Liver (tissue), 9 donors: ENCODE data around the gene CDKN3. TPM values are rescaled to one million over a fixed set of nuclear protein-coding genes. Genes with fewer than 3 reads are reported as not detected.
"Not testable (repeated sequence)": the region's sequence is repeated elsewhere in the genome, so short reads cannot be mapped to it uniquely, and the experiment has no call there.

ENCODE experiments used
- DNase-seq: peaks from one replicate; pipeline ENCODE4 v3.0.0-alpha.2; 2017; ENCODE audit warnings: low spot score
- H3K27ac ChIP-seq, 2 donors: one replicate each; pipeline ENCODE4 v1.7.0; 2013; ENCODE audit warnings: inconsistent platforms in 2 of 2, low read length in 2 of 2, control low read depth in 1 of 2, low read depth in 1 of 2, mild to moderate bottlenecking in 1 of 2
- H3K27me3 ChIP-seq, 4 donors: one replicate each; pipeline versions ENCODE4 v1.6.1 to v1.7.0; 2013; ENCODE audit warnings: low read length in 3 of 4, inconsistent platforms in 1 of 4, mild to moderate bottlenecking in 1 of 4, moderate library complexity in 1 of 4; ENCODE audit not compliant: control insufficient read depth in 4 of 4, insufficient read depth in 4 of 4
- H3K36me3 ChIP-seq, 4 donors: one replicate each; pipeline versions ENCODE4 v1.6.1 to v1.7.0; 2013; ENCODE audit warnings: low read length in 3 of 4, mild to moderate bottlenecking in 3 of 4, low read depth in 1 of 4, moderate library complexity in 1 of 4; ENCODE audit not compliant: control insufficient read depth in 4 of 4, insufficient read depth in 3 of 4
- H3K4me1 ChIP-seq, 4 donors: one replicate each; pipeline versions ENCODE4 v1.6.1 to v1.7.0; 2013; ENCODE audit warnings: low read length in 3 of 4, mild to moderate bottlenecking in 3 of 4, moderate library complexity in 1 of 4; ENCODE audit not compliant: control insufficient read depth in 4 of 4, insufficient read depth in 4 of 4
- H3K4me3 ChIP-seq, 3 donors: one replicate each; pipeline versions ENCODE4 v1.6.1 to v1.7.0; 2013; ENCODE audit warnings: low read length in 3 of 3, control low read depth in 1 of 3, low read depth in 1 of 3, mild to moderate bottlenecking in 1 of 3
- H3K9ac ChIP-seq, 2 donors: one replicate each; pipeline ENCODE4 v1.7.0; 2013; ENCODE audit warnings: low read length in 2 of 2, mild to moderate bottlenecking in 2 of 2, moderate library complexity in 2 of 2, control low read depth in 1 of 2, low read depth in 1 of 2
- H3K9me3 ChIP-seq, 4 donors: one replicate each; pipeline versions ENCODE4 v1.6.1 to v1.7.0; 2013; ENCODE audit warnings: low read length in 3 of 4; ENCODE audit not compliant: control insufficient read depth in 4 of 4
- ATF3 ChIP-seq: IDR thresholded peaks from 2 replicates; pipeline ENCODE4 v1.6.1; 2016; ENCODE audit warnings: antibody characterized with exemption
- CTCF ChIP-seq: fragments of 150-350 bp; IDR thresholded peaks from 2 replicates; pipeline ENCODE4 v1.5.1; 2017; ENCODE audit warnings: improper control_type of control experiment, low read depth, low read length; ENCODE audit not compliant: missing input control
- EGR1 ChIP-seq, 2 donors: IDR thresholded peaks; 2 replicates each; pipeline ENCODE4 v1.6.1; 2016 to 2018; ENCODE audit warnings: antibody characterized with exemption in 2 of 2, low read depth in 2 of 2
- FOXA1 ChIP-seq: IDR thresholded peaks from 2 replicates; pipeline ENCODE4 v1.6.1; 2016; ENCODE audit warnings: antibody characterized with exemption
- FOXA2 ChIP-seq: IDR thresholded peaks from 2 replicates; pipeline ENCODE4 v1.6.1; 2016; ENCODE audit warnings: antibody characterized with exemption
- GABPA ChIP-seq, 2 donors: IDR thresholded peaks in 1 of 2; conservative IDR thresholded peaks in 1 of 2; 2 replicates each; pipeline ENCODE4 v1.6.1; 2016; ENCODE audit warnings: antibody characterized with exemption in 2 of 2, mild to moderate bottlenecking in 1 of 2, moderate library complexity in 1 of 2
- HNF4A ChIP-seq, 2 donors: conservative IDR thresholded peaks; 2 replicates each; pipeline ENCODE4 v1.6.1; 2016; ENCODE audit warnings: antibody characterized with exemption in 2 of 2, mild to moderate bottlenecking in 2 of 2
- HNF4G ChIP-seq: IDR thresholded peaks from 2 replicates; pipeline ENCODE4 v1.6.1; 2016; ENCODE audit warnings: antibody characterized with exemption
- JUND ChIP-seq, 2 donors: IDR thresholded peaks; 2 replicates each; pipeline ENCODE4 v1.6.1; 2016; ENCODE audit warnings: antibody characterized with exemption in 2 of 2
- MAX ChIP-seq: IDR thresholded peaks from 2 replicates; pipeline ENCODE4 v1.6.1; 2016; ENCODE audit warnings: antibody characterized with exemption
- NR2F2 ChIP-seq: IDR thresholded peaks from 2 replicates; pipeline ENCODE4 v1.6.1; 2016; ENCODE audit warnings: antibody characterized with exemption
- RAD21 ChIP-seq, 2 donors: IDR thresholded peaks; 2 replicates each; pipeline ENCODE4 v1.6.1; 2016; ENCODE audit warnings: antibody characterized with exemption in 2 of 2, mild to moderate bottlenecking in 2 of 2
- REST ChIP-seq: IDR thresholded peaks from 2 replicates; pipeline ENCODE4 v1.6.1; 2016; ENCODE audit warnings: antibody characterized with exemption, mild to moderate bottlenecking
- RXRA ChIP-seq, 2 donors: IDR thresholded peaks; 2 replicates each; pipeline ENCODE4 v1.6.1; 2017 to 2018; ENCODE audit warnings: antibody characterized with exemption in 2 of 2, mild to moderate bottlenecking in 1 of 2
- SP1 ChIP-seq: IDR thresholded peaks from 2 replicates; pipeline ENCODE4 v1.6.1; 2018; ENCODE audit warnings: antibody characterized with exemption, mild to moderate bottlenecking
- TAF1 ChIP-seq: conservative IDR thresholded peaks from 2 replicates; pipeline ENCODE4 v1.6.1; 2016; ENCODE audit warnings: antibody characterized with exemption, mild to moderate bottlenecking
- YY1 ChIP-seq: IDR thresholded peaks from 2 replicates; pipeline ENCODE4 v1.6.1; 2016; ENCODE audit warnings: antibody characterized with exemption, mild to moderate bottlenecking
- WGBS: extraction: QIAGEN DNeasy Blood & Tissue Kit; methylation state at CpG from one replicate; pipeline ENCODE4 v1.1.7; 2013; 5-methylcytosine and 5-hydroxymethylcytosine counted together
- polyA plus RNA-seq, 2 donors: library from polyadenylated mRNA; stranded (reverse) in 1 of 2; unstranded in 1 of 2; fragments of 200-250 nt in 1 of 2; fragments of >200 nt in 1 of 2; fragmentation: Nextera tagmentation in 1 of 2; extraction: Ambion mirVana in 1 of 2; gene quantifications; one replicate each; pipeline versions ENCODE4 v1.2.1 to v1.2.3, GENCODE V29; 2013 to 2015
- total RNA-seq, 2 donors: library from RNA; depleted of rRNA; stranded (reverse); fragments of >200 nt; gene quantifications; one replicate each; pipeline ENCODE4 v1.2.3, GENCODE V29; 2014
- TF ChIP-seq, protein P1 (sequence below): IDR thresholded peaks from 2 replicates; pipeline ENCODE4 v1.6.1; 2016; ENCODE audit warnings: antibody characterized with exemption
- donor health status: healthy.
- donor health status: healthy.
- donor health status: healthy.
- donor health status: healthy.
- donor health status: healthy.

The CDKN3 gene
- total and polyA plus RNA-seq, 4 donors: 0.50 to 33.9 (median 2.8) TPM

DNA sequence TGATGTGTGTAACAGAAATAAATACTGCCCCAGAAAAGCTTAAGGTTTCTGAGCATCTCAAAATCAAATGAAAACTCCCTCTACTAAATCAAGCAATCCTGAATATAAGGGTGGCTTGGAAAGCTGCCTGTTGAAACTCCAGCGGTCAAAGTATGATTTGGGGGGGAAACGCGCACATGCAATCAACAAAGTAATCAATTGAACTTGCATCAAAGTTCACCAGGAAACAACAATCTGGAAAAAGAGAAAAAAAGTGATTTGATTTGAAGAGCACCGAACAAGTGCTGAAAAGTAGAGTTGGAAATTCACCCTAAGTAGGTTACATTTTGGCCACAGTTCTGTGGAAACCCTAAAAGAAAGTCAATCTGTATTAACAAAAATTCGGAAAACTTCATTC is 43.7 kb downstream of the CDKN3 start (continued):
- TF ChIP-seq CTCF: no peak
- no peak for TF ChIP-seq YY1
- TF ChIP-seq HNF4G: peak; percentile 53
- no peak for TF ChIP-seq TAF1
- no peak for TF ChIP-seq ATF3
- TF ChIP-seq FOXA1: no peak
- no peak for TF ChIP-seq FOXA2
- TF ChIP-seq GABPA (IDR thresholded peaks at IDR 0.05 in 1 of 2, conservative IDR thresholded peaks at IDR 0.05 in 1 of 2): no peak

GRCh38 chr14:54440873-54441868 is 44.4 kb downstream of the CDKN3 start, which contains the start of gene CNIH1:
TSS of gene CNIH1 (minus strand) at chr14:54441374. CDS start at chr14:54441327, 47 bp downstream.
- TF ChIP-seq RXRA (IDR thresholded peaks at IDR 0.05) (peak; percentile 65 to 71), NR2F2 (no peak), FOXA2 (peak; percentile 41), EGR1 (IDR thresholded peaks at IDR 0.05; ENCODE audit: low read depth in 2 of 2) (no peak), RAD21 (IDR thresholded peaks at IDR 0.05) (peak; percentile 47 to 72), MAX (no peak), JUND (IDR thresholded peaks at IDR 0.05) (peak in 1 of 2 donors; percentile 28), ATF3 (no peak), CTCF (peak; percentile 98), HNF4A (conservative IDR thresholded peaks at IDR 0.05) (peak; percentile 17 to 35), YY1 (peak; percentile 62), TAF1 (no peak), HNF4G (no peak), SP1 (peak; percentile 61), GABPA (IDR thresholded peaks at IDR 0.05 in 1 of 2, conservative IDR thresholded peaks at IDR 0.05 in 1 of 2) (peak in 1 of 2 donors; percentile 25), FOXA1 (no peak), REST (peak; percentile 21)
- TF ChIP-seq, protein P1, sequence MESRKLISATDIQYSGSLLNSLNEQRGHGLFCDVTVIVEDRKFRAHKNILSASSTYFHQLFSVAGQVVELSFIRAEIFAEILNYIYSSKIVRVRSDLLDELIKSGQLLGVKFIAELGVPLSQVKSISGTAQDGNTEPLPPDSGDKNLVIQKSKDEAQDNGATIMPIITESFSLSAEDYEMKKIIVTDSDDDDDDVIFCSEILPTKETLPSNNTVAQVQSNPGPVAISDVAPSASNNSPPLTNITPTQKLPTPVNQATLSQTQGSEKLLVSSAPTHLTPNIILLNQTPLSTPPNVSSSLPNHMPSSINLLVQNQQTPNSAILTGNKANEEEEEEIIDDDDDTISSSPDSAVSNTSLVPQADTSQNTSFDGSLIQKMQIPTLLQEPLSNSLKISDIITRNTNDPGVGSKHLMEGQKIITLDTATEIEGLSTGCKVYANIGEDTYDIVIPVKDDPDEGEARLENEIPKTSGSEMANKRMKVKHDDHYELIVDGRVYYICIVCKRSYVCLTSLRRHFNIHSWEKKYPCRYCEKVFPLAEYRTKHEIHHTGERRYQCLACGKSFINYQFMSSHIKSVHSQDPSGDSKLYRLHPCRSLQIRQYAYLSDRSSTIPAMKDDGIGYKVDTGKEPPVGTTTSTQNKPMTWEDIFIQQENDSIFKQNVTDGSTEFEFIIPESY: no peak
- WGBS: under 1% methylated on average over 100 of the region's 100 CpGs
- no peaks in the 10 kb centered on the region for H3K9me3 ChIP-seq
- peaks cover 5 to 18% (median 9%) of the 10 kb centered on the region in 4 donors for H3K4me1 ChIP-seq
- peak within 1 kb of the TSS; percentile 70 to 99 (median 77) for H3K4me3 ChIP-seq
- peak; percentile 96 for DNase-seq
- peak within 1 kb of the TSS; percentile 90 to 93 for H3K27ac ChIP-seq
- H3K36me3 ChIP-seq: no peaks in the 10 kb centered on the region
- H3K27me3 ChIP-seq: no peaks in the 10 kb centered on the region
- H3K9ac ChIP-seq: peak within 1 kb of the TSS; percentile 92 to 98

GRCh38 chr14:54442961-54443360 is 46.2 kb downstream of the CDKN3 start:
- H3K4me1 ChIP-seq: peaks cover 5 to 22% (median 12%) of the 10 kb centered on the region in 4 donors
- WGBS: 95% methylated on average over 16 of the region's 23 CpGs
- not testable (repeated sequence) for H3K4me3 ChIP-seq, H3K36me3 ChIP-seq, DNase-seq, H3K9ac ChIP-seq, H3K9me3 ChIP-seq, H3K27ac ChIP-seq, H3K27me3 ChIP-seq
